Endothelial cell of umbilical vein (primary cell): Measurements from ENCODE around the gene WDR93.

ENCODE experiments used
- CTCF ChIP-seq, 2 donors: IDR thresholded peaks; 1 replicate in 1 of 2; 2 replicates in 1 of 2; pipeline ENCODE4 v1.5.1; 2011; ENCODE audit warnings: low read length in 2 of 2, mild to moderate bottlenecking in 2 of 2, moderate library complexity in 2 of 2, control low read depth in 1 of 2, inconsistent platforms in 1 of 2, low read depth in 1 of 2; ENCODE audit not compliant: insufficient read depth in 1 of 2; ENCODE audit errors: extremely low read depth in 1 of 2
- POLR2A ChIP-seq: IDR thresholded peaks from 2 replicates; pipeline ENCODE4 v1.6.1; 2012; ENCODE audit warnings: low read depth, mild to moderate bottlenecking, control low read depth, low read length

- TF ChIP-seq CTCF (IDR thresholded peaks at IDR 0.05; ENCODE audit: extremely low read depth in 1 of 2, insufficient read depth in 1 of 2, low read depth in 1 of 2, low read length in 2 of 2), result no peak
- no peak for TF ChIP-seq POLR2A
These were observed 35.5 kb upstream of the WDR93 start, which contains the start of gene KIF7 for GRCh38 chr15:89654847-89655805.
